GM18861 (cell line): ENCODE data around the gene SIRT3.
A peak's percentile ranks its signal among the peaks of the same experiment; 100 is the strongest.
"Not testable (repeated sequence)": the region's sequence is repeated elsewhere in the genome, so short reads cannot be mapped to it uniquely, and the experiment has no call there.

Experiments
- ATAC-seq: cut with Tn5 transposase; IDR thresholded peaks from one replicate; pipeline ENCODE4 v1.9.1; 2021; ENCODE audit not compliant: unreplicated experiment

The SIRT3 gene

DNA sequence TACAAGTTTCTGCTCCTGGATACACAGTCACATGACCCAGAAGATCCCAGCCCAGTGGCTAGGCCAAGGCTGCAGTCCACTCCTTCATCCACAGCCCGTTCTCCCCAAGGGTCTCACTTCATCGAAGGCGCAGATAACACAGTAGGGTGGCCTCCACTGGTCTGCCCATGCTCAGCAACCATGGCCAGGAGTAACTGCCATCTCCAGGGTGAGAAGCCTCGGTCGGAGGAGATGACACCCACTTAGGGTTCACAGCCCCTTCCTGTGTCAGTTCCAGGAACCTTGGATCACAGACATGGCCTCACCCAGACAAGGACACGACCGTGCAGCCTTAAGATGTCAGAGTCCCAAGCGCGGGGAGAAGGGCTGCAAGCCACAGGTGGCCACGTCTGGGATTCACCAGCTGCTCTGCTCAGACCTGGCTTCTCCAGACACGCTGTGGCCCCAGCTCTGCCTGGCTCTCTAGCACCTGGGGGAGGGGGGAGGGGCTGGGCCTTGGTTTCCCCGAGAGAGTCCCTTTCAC lies 31.5 kb downstream of the SIRT3 start:
- ATAC-seq, result no peak

GRCh38 chr11:203945-204586 lies 32.1 kb downstream of the SIRT3 start:
- ATAC-seq, result no peak

DNA sequence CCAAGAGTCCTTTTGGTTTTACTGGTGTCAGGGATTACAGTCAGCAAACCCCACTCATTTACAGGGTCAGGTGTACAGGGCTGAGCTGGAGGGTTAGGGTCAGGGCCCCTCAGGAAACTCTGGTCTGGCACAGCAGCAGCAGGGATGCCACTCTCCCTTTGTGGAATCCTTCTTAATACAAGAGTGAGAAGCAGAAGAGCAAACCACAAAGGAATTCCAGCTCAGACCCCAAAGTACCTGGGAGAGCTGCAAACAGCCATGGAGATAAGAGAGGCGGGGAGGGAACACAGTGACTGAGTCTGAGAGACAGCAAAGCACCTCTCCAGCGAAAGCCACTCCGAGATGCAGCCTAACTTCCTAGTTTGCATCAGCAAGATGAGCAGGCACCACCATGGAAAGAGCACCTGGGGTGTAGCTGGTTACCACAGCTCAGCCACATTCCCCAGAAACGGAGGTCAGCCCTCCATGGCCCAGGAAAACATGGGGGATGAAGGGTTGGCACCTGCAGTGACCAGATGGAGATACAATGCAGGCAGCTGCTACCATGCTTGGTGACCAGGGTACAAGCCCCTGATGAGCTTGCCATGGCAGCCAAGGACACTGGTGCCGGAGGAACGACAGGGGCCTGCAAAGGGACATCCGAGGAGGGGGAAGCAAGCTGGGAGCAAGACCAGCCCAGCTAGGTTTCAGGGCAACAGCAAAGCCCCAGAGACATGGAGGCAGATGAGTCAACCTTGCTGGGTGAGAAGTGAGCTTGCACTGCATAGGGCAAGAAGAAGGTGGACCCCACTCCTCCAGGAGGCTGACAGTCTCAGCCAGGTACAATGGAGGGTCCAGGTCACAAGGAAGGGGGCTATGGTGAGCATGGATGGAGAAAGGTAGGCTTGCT lies 32.8 kb downstream of the SIRT3 start:
- no peak for ATAC-seq

GRCh38 chr11:202490-202889 lies 33.7 kb downstream of the SIRT3 start:
- no peak for ATAC-seq

DNA sequence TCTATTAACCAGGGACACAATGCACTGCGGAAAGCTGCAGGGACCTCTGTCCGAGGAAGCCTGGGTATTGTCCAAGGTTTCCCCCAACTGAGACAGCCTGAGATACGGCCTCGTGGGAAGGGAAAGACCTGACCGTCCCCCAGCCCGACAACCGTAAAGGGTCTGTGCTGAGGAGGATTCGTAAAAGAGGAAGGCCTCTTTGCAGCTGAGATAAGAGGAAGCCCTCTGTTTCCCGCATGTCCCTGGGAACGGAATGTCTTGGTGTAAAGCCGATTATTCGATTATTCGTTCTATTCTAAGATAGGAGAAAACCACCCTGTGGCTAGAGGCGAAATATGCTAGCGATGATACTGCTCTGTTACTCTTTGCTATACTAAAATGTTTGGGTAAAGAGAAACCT lies 34.2 kb downstream of the SIRT3 start:
- ATAC-seq, result no peak

DNA sequence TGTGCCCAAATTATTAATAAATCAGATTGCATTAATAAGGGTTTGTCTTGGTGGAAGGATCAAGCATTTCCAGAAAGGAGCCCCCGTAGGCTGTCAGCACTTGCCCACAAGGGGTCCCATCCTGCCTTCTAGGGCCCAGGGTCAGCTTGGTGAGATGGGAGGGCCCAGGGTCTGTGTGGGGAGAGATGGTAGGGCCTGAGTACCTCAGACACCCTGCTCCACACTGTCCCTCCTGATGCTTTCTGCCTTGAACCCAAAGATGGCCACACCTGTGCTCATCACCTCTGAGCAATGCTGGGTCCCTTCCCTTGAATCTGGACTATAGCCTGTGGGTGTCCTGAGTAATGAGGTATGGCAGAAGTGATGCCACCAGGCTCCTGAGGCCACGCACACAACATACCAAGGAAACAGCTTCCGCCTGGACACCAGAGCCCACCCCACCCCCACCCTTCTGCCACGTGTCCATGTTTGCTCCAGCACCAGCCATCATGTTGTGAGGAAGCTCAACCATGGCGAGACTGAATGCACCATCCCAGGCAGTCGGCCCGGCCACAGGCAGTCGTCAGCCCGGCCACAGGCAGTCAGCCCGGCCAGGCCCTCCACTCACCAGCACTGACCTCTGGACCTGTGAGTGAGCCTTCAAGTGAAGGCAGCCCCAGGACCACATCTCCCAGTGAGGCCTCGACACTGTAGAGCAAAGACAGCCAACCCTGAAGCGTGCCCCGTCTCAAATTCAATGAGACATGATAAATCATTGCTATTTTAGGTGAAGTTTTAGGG lies 35.7 kb downstream of the SIRT3 start:
- ATAC-seq, result no peak

- no peak for ATAC-seq
Observed at GRCh38 chr11:199782-200181, 36.4 kb downstream of the SIRT3 start.

DNA sequence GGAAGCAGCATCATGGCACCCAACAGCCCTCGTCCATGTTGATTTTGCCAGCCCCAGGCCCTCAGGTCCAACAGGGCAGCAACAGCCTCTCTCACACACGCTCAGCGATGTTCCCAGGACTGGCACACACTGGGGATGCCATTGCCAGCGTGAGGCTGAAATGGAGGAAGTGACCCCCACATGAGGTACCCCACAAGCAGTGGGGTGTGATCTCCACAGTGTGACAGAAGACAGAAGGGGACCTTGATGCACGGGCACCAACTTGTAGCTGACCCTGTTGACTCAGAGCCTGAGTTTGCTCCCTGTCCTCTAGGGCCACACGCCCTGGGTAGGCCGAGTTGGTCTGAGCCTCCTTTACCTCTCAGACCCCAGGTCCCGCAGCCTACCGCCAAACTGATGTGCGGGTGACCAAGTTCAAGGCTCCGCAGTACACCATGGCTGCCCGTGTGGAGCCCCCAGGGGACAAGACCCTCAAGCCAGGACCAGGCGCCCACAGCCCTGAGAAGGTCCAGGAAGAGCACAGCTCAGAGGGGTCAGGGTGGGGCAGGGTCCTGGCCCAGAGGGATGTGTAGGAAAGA lies 37.0 kb downstream of the SIRT3 start:
- no peak for ATAC-seq

DNA sequence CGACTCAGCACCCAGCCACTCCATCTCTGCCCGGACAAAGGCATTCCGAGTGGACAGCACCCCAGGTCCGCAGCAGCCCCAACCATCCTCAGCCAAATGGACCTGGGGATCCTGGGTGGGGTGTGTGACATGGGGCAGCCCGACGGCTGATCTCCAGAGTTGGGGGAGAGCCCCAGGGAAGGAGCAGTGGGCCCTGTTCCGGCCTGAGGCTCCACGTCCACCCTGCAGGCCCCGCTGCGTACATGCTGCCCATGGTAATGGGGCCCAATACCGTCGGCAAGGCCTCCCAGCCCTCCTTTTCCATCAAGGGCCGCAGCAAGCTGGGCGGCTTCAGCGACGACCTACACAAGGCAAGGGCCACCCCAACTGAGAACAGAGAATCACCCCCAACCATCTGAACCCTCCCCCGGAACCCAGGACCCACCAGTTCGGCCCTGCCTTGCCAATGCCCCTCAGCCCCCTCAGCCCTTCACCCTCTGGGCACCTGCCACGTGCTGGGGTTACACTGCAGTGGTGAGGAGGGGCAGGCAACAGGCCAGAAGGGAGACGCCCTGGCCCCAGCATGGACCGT lies 37.8 kb downstream of the SIRT3 start:
- ATAC-seq, result no peak

GRCh38 chr11:197741-198235 lies 38.4 kb downstream of the SIRT3 start:
- no peak for ATAC-seq

DNA sequence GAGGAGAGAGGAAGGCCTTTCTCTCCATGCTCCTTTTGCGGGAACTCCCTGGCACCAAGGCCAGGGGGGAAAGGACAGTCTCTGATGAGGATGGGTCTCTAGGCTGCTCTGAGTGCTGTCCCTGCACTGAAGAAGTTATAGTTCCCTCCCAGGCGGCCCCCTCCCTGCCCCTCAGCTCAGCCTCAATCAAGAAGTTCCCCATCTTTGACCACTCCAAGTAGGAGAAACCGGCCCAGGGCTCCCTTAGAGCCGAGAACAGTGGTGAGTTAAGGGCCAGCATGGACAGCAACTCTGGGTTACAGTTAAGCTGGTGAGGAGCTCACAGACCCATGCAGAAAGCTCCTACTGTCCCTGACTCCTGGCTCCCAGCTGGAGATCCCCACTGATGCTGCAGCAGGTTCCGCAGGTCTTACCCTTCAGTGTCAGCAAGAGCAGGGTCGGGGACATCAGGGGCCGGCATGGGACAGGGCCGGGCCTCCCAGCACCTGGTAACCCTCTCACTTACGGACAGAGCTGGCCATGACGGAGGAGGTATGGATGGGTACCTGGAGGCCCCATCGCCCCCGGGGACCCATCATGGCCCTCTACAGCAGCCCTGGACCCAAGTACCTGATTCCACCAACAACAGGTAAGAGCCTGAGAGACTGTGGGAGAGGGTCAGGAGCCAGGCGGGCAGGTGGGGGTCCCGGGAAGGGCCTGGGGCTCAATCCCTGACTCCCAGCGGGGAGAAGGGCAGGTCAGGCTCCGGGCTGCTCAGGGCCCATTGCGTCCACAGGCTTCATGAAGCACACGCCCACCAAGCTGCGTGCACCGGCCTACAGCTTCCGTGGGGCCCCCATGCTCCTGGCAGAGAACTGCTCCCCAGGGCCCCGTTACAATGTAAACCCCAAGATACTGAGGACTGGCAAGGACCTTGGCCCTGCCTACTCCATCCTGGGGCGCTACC lies 39.1 kb downstream of the SIRT3 start:
- no peak for ATAC-seq

DNA sequence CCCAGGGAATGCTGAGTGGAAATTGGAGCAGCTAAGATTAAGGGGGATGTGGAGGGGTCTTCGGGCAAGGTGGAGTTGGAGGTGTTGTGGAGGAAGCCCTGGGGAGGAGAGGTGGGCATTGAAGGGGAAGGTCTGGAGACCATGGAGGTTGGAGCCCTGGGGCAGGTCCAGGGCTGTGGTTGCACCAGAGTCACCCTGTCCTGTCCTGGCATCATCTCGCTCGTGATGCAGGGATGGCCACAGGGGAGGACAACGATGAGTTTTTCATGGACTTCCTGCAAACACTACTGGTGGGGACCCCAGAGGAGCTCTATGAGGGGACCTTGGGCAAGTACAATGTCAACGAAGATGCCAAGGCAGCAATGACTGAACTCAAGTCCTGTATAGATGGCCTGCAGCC lies 42.7 kb downstream of the SIRT3 start:
- ATAC-seq, result not testable (repeated sequence)

DNA sequence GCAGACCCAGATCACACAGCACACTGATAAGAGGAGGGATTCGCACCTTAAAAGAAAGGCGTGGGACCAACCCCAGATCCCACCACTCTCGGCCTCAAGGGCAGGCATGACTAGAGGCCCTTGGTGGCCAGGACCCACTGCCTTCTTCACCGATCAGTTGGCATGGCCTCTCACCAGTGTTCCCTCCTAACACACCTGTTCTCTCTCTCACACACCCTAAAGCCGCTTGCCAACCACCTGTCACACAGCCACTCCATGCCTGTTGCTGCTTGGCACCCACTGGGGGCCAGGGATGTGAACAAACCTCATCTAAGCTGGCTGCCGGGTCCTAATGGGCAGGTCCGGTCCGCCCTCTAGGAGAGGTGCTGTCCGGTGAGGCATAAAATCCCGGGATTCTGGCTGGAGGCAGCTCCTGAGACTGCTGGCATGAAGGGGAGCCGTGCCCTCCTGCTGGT lies 43.4 kb downstream of the SIRT3 start, which contains the start of gene SCGB1C1:
SCGB1C1 (plus strand) TSS at position 405 of the 455 bp plus-strand sequence; CDS start at position 427, 22 bp downstream.
- ATAC-seq, result not testable (repeated sequence)

GRCh38 chr11:191490-192478 lies 44.4 kb downstream of the SIRT3 start:
- not testable (repeated sequence) for ATAC-seq

DNA sequence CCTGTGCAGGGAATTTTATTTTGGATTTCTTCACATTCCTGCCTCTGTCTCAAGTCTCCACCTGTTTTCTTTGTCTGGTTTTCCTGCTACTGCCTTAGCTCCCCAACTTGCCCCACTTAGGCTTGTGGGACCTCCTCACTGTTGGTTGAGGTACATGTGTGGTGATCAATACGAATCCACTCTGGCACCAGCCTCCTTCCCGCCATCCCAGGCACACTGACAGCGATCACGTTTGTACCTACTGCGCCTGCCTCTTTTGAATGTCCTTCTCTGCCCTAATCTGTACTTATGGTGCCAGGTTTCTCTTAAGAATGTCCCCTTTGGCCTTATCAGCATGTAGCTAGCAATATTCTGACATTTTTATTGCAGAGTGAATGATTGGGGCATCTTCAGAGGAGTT lies 45.6 kb downstream of the SIRT3 start:
- ATAC-seq, result not testable (repeated sequence)

GRCh38 chr11:189843-190311 lies 46.3 kb downstream of the SIRT3 start:
- peak; percentile 87 for ATAC-seq

DNA sequence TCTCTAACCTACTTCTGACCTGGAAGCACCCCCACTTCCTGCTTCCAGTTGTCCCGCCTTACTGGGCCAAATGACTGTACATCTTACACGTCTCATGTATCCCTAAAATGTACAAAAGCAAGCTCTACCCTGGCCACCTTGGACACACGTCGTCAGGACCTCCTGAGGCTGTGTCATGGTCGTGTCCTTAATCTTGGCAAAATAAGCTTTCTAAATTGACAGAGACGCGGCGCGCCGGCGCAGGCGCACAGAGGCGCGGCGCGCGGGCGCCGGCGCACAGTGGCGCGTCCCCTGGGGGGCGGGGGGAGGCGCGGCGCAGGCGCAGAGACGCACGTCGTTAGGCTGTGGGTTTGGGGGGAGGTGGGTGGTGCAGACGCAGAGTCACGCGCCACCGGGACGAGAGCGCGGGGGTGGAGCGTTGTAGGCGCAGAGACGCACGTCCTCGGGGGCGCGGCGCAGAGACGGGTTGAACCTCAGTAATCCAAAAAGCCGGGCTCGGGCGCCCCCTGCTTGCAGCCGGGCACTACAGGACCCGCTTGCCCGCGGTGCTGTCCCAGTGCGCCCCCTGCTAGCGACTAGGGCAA lies 46.9 kb downstream of the SIRT3 start:
- not testable (repeated sequence) for ATAC-seq
